ENCODE measurements around the gene TBC1D5.
"Not testable (repeated sequence)": the region's sequence is repeated elsewhere in the genome, so short reads cannot be mapped to it uniquely, and the experiment has no call there.

DNA sequence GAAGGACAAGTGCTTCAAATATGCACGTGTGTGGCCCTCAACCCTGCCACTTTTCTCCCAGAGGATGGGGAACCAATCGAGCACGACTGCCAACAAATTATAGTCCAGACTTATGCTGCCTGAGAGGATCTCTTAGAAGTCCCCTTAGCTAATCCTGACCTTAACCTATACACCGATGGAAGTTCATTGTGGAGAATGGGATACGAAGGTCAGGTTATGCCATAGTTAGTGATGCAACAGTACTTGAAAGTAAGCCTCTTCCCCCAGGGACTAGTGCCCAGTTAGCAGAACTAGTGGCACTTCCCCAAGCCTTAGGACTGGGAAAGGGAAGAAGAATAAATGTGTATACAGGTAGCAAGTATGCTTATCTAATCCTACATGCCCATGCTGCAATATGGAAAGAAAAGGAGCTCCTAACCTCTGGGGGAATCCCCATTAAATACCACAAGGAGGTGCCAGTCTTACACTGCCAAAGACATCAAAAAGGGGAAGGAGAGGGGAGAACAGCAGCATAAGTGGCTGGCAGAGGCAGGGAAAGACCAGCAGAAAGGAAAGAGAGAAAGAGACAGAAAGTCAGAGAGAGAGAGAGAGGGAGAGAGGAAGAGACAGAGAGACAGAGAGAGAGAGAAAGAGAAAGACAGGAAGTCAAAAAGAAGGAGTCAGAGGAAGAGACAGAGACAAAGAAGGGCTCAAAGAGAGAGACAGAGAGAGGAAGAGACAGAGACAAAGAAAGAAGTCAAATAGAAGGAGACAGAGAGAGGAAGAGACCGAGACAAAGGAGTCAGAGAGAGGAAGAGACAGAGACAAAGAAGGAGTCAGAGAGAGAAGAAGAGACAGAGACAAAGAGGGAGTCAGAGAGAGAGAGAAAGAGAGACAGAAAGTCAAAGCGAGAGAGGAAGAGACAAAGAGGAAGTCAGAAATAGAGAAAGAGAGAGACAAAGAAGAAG lies 37.1 kb upstream of the TBC1D5 start:
- TF ChIP-seq, protein P1, sequence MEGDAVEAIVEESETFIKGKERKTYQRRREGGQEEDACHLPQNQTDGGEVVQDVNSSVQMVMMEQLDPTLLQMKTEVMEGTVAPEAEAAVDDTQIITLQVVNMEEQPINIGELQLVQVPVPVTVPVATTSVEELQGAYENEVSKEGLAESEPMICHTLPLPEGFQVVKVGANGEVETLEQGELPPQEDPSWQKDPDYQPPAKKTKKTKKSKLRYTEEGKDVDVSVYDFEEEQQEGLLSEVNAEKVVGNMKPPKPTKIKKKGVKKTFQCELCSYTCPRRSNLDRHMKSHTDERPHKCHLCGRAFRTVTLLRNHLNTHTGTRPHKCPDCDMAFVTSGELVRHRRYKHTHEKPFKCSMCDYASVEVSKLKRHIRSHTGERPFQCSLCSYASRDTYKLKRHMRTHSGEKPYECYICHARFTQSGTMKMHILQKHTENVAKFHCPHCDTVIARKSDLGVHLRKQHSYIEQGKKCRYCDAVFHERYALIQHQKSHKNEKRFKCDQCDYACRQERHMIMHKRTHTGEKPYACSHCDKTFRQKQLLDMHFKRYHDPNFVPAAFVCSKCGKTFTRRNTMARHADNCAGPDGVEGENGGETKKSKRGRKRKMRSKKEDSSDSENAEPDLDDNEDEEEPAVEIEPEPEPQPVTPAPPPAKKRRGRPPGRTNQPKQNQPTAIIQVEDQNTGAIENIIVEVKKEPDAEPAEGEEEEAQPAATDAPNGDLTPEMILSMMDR (IDR thresholded peaks at IDR 0.05): not testable (repeated sequence)
- not testable (repeated sequence) for TF ChIP-seq POLR2AphosphoS5 (IDR thresholded peaks at IDR 0.05; ENCODE audit: insufficient read depth in 1 of 2, low read depth in 1 of 2); POLR2A (IDR thresholded peaks at IDR 0.05)

All from vagina (tissue), 2 donors.